HL-60 (cell line): Measurements from ENCODE around the gene TBL1XR1.

Experiments
- DNase-seq, 2 experiments: peaks; one replicate each; pipeline ENCODE4 v3.0.0-alpha.2; 2010 to 2020; ENCODE audit warnings: low read depth in 1 of 2, low spot score in 1 of 2
- H3K27ac ChIP-seq: fragments of 250-450 bp; sonication (Bioruptor Pico); replicated peaks from 2 replicates; pipeline ENCODE4 v1.5.1; 2020; ENCODE audit warnings: mild to moderate bottlenecking, moderate library complexity
- H3K27me3 ChIP-seq: fragments of 250-450 bp; sonication (Bioruptor Pico); 2 replicates; pipeline ENCODE4 v1.5.1; 2021; ENCODE audit warnings: mild to moderate bottlenecking, moderate library complexity; ENCODE audit not compliant: insufficient read depth, poor library complexity, severe bottlenecking
- H3K4me3 ChIP-seq: replicated peaks from 2 replicates; pipeline ENCODE4 v1.5.1; 2011; ENCODE audit warnings: mild to moderate bottlenecking, control low read depth, low read length; ENCODE audit not compliant: insufficient read depth
- CTCF ChIP-seq: IDR thresholded peaks from one replicate; pipeline ENCODE4 v1.5.1; 2011; ENCODE audit warnings: low read length, control low read depth, inconsistent platforms; ENCODE audit not compliant: insufficient read depth
- GABPA ChIP-seq: IDR thresholded peaks from 2 replicates; pipeline ENCODE4 v1.6.1; 2012; ENCODE audit warnings: low read depth
- POLR2AphosphoS5 ChIP-seq: IDR thresholded peaks from 2 replicates; pipeline ENCODE4 v1.6.1; 2012; ENCODE audit warnings: low read depth
- REST ChIP-seq: IDR thresholded peaks from 2 replicates; pipeline ENCODE4 v1.6.1; 2012; ENCODE audit warnings: low read depth; ENCODE audit not compliant: insufficient replicate concordance
- SPI1 ChIP-seq: IDR thresholded peaks from 2 replicates; pipeline ENCODE4 v1.6.1; 2012; ENCODE audit warnings: low read depth, mild to moderate bottlenecking, borderline replicate concordance

TBL1XR1 gene

GRCh38 chr3:177051411-177051810, 145.9 kb downstream of the TBL1XR1 start:
- H3K4me3 ChIP-seq: no peak overlapping the region
- TF ChIP-seq CTCF (no peak), POLR2AphosphoS5 (no peak), GABPA (no peak)
- no peak for DNase-seq
- H3K27me3 ChIP-seq: no peaks in the 10 kb centered on the region
- no peak overlapping the region for H3K27ac ChIP-seq

- TF ChIP-seq POLR2AphosphoS5 (no peak), SPI1 (no peak), REST (no peak), GABPA (no peak), CTCF (no peak)
- H3K4me3 ChIP-seq: no peak overlapping the region
- H3K27me3 ChIP-seq: no peaks in the 10 kb centered on the region
- peak in 1 of 2 experiments; percentile 7 for DNase-seq
- no peak overlapping the region for H3K27ac ChIP-seq
Measured at GRCh38 chr3:177050501-177051237, 146.6 kb downstream of the TBL1XR1 start.

- no peak for TF ChIP-seq REST
- no peak for TF ChIP-seq GABPA
- TF ChIP-seq CTCF: no peak
- TF ChIP-seq SPI1: no peak
- TF ChIP-seq POLR2AphosphoS5: no peak
Measured at GRCh38 chr3:177045767-177046166, 151.5 kb downstream of the TBL1XR1 start.

GRCh38 chr3:177045222-177045621, 152.1 kb downstream of the TBL1XR1 start:
- no peaks in the 10 kb centered on the region for H3K27me3 ChIP-seq
- no peak overlapping the region for H3K4me3 ChIP-seq
- no peak overlapping the region for H3K27ac ChIP-seq
- no peak for DNase-seq
- TF ChIP-seq SPI1 (no peak), GABPA (no peak), CTCF (no peak), REST (no peak), POLR2AphosphoS5 (no peak)

More at GRCh38 chr3:177045767-177046166, 151.5 kb downstream of the TBL1XR1 start:
- H3K27ac ChIP-seq: no peak overlapping the region
- no peak overlapping the region for H3K4me3 ChIP-seq
- DNase-seq: no peak
- no peaks in the 10 kb centered on the region for H3K27me3 ChIP-seq
